Spleen (tissue), 11 donors: ENCODE data around the gene ZC3H13. TPM values are rescaled to one million over a fixed set of nuclear protein-coding genes. Genes with fewer than 3 reads are reported as not detected.

Experiments used
- DNase-seq: peaks from one replicate; pipeline ENCODE4 v3.0.0-alpha.2; 2020
- H3K27ac ChIP-seq, 8 donors: fragments of 200-600 bp; sonication (generic) in 7 of 8; 1 replicate in 4 of 8; 2 replicates in 4 of 8; pipeline versions ENCODE4 v1.5.0 to v1.8.0; 2016 to 2021; ENCODE audit warnings: inconsistent platforms in 4 of 8, mild to moderate bottlenecking in 4 of 8, moderate library complexity in 1 of 8
- H3K27me3 ChIP-seq, 7 donors: fragments of 200-600 bp; sonication (generic) in 6 of 7; replicated peaks in 1 of 7; 1 replicate in 4 of 7; 2 replicates in 3 of 7; pipeline versions ENCODE4 v1.5.0 to v1.8.0; 2016 to 2021; ENCODE audit warnings: inconsistent platforms in 3 of 7, mild to moderate bottlenecking in 1 of 7
- H3K36me3 ChIP-seq, 6 donors: fragments of 200-600 bp; sonication (generic) in 5 of 6; 1 replicate in 4 of 6; 2 replicates in 2 of 6; pipeline versions ENCODE4 v1.5.0 to v1.8.0; 2016 to 2021; ENCODE audit warnings: inconsistent platforms in 2 of 6
- H3K4me1 ChIP-seq, 6 donors: fragments of 200-600 bp; sonication (generic) in 5 of 6; 1 replicate in 3 of 6; 2 replicates in 3 of 6; pipeline versions ENCODE4 v1.5.0 to v1.8.0; 2016 to 2021; ENCODE audit warnings: inconsistent platforms in 3 of 6
- H3K4me3 ChIP-seq, 8 donors: fragments of 200-600 bp; sonication (generic) in 7 of 8; 1 replicate in 4 of 8; 2 replicates in 4 of 8; pipeline versions ENCODE4 v1.5.0 to v1.8.0; 2016 to 2021; ENCODE audit warnings: inconsistent platforms in 4 of 8, mild to moderate bottlenecking in 4 of 8, moderate library complexity in 2 of 8
- H3K9me3 ChIP-seq, 8 donors: fragments of 200-600 bp; sonication (generic) in 7 of 8; 1 replicate in 4 of 8; 2 replicates in 4 of 8; pipeline versions ENCODE4 v1.5.0 to v1.8.0; 2016 to 2021; ENCODE audit warnings: inconsistent platforms in 4 of 8
- POLR2A ChIP-seq, 3 donors: fragments of 450-650 bp; IDR thresholded peaks; one replicate each; pipeline ENCODE4 v1.5.1; 2017; ENCODE audit warnings: antibody characterized with exemption in 3 of 3, mild to moderate bottlenecking in 1 of 3
- POLR2AphosphoS5 ChIP-seq, 3 donors: sonication (generic); formaldehyde crosslinking; IDR thresholded peaks; one replicate each; pipeline ENCODE4 v1.5.1; 2017; ENCODE audit warnings: antibody characterized with exemption in 3 of 3
- WGBS, 5 donors: extraction: QIAGEN DNeasy Blood & Tissue Kit in 3 of 5; methylation state at CpG; one replicate each; pipeline versions ENCODE4 v1.1.5 to v1.1.7; 2013 to 2018; 5-methylcytosine and 5-hydroxymethylcytosine counted together
- intact Hi-C: fragments of 100-400 bp; cut with DNase I; formaldehyde crosslinking; loops from one replicate; pipeline ENCODE4 v1.15.0; 2023; ENCODE audit warnings: low total_unique reads
- polyA plus RNA-seq, 3 donors: library from polyadenylated mRNA; stranded (reverse); fragments of 200-250 nt; gene quantifications; one replicate each; pipeline ENCODE4 v1.2.1, GENCODE V29; 2013
- total RNA-seq, 7 donors: library from RNA; depleted of rRNA in 3 of 7; stranded (reverse); fragments of >200 nt in 3 of 7; fragmentation: NEBNext Ultra II Directional in 4 of 7; extraction: Animal tissue kit (Norgen Biotek cat#: 25700) in 4 of 7; gene quantifications; one replicate each; pipeline versions ENCODE4 v1.1.0 to v1.2.1, GENCODE V29; 2016 to 2021
- TF ChIP-seq, protein P1 (sequence below), 11 experiments: fragments of 200-600 bp in 7 of 11; fragments of 450-650 bp in 4 of 11; sonication (generic) in 4 of 11; IDR thresholded peaks in 8 of 11; conservative IDR thresholded peaks in 3 of 11; 1 replicate in 7 of 11; 2 replicates in 4 of 11; pipeline versions ENCODE4 v1.4.0 to v1.8.0; 2016 to 2021; ENCODE audit warnings: antibody characterized with exemption in 11 of 11, inconsistent platforms in 4 of 11, mild to moderate bottlenecking in 1 of 11
- donor health status: healthy with polysubstance abuse.
- donor health status: DM: no; HTN: no; CAD: no; lungs with moderate emphysema.
- donor health status: DM: no; HTN: no; CAD: no.
- donor health status: Bipolar disorder and iron deficiency.
- donor health status: healthy.
- donor health status: DM: no; HTN: no; CAD: no.
- donor health status: DM: yes; HTN: yes; CAD: no.

The ZC3H13 gene
- total and polyA plus RNA-seq, 10 donors: 7.9 to 61.2 (median 33.1) TPM

DNA sequence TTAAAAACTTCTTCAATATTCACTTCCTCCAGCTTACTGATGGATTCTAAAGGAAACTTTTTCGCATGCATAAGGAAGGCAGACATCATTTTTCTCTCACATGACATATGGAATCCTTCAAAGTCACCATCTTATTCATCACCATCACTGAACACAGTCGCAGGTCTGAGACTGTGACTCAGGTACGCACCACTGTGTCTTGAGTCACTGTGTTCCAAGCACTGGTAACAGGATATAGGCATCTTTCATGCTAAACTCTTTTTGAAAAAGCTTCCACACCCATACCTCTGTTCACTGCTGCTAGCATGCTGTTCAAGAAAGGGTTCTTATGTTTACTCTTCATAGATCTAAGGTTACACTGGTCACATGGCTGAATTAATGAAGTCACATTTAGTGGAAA, 133.9 kb downstream of the ZC3H13 start:
- DNase-seq: no peak
- H3K4me1 ChIP-seq: no peaks in the 10 kb centered on the region
- H3K27ac ChIP-seq: no peak overlapping the region
- TF ChIP-seq POLR2AphosphoS5 (IDR thresholded peaks at IDR 0.05) (no peak), POLR2A (IDR thresholded peaks at IDR 0.05) (no peak)
- TF ChIP-seq, protein P1, sequence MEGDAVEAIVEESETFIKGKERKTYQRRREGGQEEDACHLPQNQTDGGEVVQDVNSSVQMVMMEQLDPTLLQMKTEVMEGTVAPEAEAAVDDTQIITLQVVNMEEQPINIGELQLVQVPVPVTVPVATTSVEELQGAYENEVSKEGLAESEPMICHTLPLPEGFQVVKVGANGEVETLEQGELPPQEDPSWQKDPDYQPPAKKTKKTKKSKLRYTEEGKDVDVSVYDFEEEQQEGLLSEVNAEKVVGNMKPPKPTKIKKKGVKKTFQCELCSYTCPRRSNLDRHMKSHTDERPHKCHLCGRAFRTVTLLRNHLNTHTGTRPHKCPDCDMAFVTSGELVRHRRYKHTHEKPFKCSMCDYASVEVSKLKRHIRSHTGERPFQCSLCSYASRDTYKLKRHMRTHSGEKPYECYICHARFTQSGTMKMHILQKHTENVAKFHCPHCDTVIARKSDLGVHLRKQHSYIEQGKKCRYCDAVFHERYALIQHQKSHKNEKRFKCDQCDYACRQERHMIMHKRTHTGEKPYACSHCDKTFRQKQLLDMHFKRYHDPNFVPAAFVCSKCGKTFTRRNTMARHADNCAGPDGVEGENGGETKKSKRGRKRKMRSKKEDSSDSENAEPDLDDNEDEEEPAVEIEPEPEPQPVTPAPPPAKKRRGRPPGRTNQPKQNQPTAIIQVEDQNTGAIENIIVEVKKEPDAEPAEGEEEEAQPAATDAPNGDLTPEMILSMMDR (IDR thresholded peaks at IDR 0.05 in 8 of 11, conservative IDR thresholded peaks at IDR 0.05 in 3 of 11): no peak
- H3K36me3 ChIP-seq: no peaks in the 10 kb centered on the region
- no peaks in the 10 kb centered on the region for H3K9me3 ChIP-seq
- H3K27me3 ChIP-seq: no peaks in the 10 kb centered on the region
- H3K4me3 ChIP-seq: no peak overlapping the region
- intact Hi-C loops: no loop called here
- 80 to 90% (median 86%) methylated on average over 3 of the region's 3 CpGs for whole genome bisulfite sequencing, 5 donors

DNA sequence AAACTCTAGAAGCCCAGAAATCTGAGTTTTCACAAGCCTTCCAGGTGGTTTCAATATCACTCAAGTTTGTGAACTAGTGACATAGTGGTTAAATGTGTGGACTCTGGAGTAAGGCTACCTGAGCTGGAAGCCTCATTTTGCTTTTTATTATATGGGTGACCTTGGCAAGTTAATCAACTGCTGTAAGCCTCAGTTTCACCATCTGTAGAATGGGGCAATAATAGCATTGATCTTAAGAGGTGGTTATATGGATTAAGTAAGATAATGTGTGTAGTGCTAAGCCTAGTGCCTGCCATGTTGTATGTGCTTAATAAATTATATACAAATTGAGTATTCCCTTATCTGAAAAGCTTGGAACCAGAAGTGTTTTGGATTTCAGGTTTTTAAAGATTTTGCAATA, 135.5 kb downstream of the ZC3H13 start:
- H3K4me1 ChIP-seq: no peaks in the 10 kb centered on the region
- H3K27me3 ChIP-seq: no peaks in the 10 kb centered on the region
- no peak overlapping the region for H3K27ac ChIP-seq
- no peaks in the 10 kb centered on the region for H3K9me3 ChIP-seq
- TF ChIP-seq POLR2AphosphoS5 (IDR thresholded peaks at IDR 0.05) (no peak), POLR2A (IDR thresholded peaks at IDR 0.05) (no peak)
- TF ChIP-seq, protein P1 (IDR thresholded peaks at IDR 0.05 in 8 of 11, conservative IDR thresholded peaks at IDR 0.05 in 3 of 11): no peak
- no peak for DNase-seq
- intact Hi-C loops: no loop called here
- H3K36me3 ChIP-seq: no peaks in the 10 kb centered on the region
- no peak overlapping the region for H3K4me3 ChIP-seq

DNA sequence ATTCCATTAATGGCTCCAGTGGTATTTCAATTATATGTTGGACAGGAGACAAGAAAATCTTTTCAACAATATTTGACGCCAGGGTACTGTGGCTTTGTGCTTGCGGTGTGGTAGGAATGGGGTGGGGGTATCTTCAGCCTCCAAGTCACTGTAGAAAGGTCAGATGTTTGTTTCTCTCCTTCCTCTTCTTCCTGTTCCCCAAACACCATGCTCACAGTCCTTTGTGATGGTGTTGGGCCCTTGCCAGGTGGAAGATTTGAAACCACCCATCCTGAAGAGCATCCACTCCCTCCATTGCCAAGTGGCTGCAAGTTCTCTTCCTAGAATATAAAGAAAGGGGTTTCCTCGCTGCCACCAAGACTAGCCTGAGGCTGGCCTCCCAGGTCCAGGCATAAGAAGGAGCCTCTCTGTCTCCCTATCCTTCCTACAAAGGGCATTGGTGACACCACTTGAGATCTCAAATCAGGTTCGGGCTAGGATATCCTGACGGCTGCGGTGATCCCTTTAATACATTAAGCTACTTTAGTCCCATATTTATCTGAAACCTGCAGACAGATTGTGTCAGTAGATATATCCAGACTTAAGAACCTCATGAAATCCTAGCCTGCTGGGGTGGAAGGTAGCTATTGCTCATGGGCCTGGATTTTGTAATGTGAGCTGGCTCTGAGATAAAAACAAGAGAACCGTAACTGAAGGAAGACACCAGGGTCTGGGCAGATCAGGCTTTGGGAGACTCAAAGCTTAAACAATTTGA, 136.7 kb downstream of the ZC3H13 start:
- H3K27me3 ChIP-seq: no peaks in the 10 kb centered on the region
- no peak for DNase-seq
- TF ChIP-seq, protein P1 (IDR thresholded peaks at IDR 0.05 in 8 of 11, conservative IDR thresholded peaks at IDR 0.05 in 3 of 11): no peak
- no peak for TF ChIP-seq POLR2AphosphoS5 (IDR thresholded peaks at IDR 0.05)
- H3K36me3 ChIP-seq: no peaks in the 10 kb centered on the region
- intact Hi-C loops: no loop called here
- H3K9me3 ChIP-seq: no peaks in the 10 kb centered on the region
- H3K27ac ChIP-seq: no peak overlapping the region
- WGBS, 5 donors: 73 to 82% (median 76%) methylated on average over 7 of the region's 7 CpGs
- H3K4me1 ChIP-seq: no peaks in the 10 kb centered on the region
- H3K4me3 ChIP-seq: no peak overlapping the region

DNA sequence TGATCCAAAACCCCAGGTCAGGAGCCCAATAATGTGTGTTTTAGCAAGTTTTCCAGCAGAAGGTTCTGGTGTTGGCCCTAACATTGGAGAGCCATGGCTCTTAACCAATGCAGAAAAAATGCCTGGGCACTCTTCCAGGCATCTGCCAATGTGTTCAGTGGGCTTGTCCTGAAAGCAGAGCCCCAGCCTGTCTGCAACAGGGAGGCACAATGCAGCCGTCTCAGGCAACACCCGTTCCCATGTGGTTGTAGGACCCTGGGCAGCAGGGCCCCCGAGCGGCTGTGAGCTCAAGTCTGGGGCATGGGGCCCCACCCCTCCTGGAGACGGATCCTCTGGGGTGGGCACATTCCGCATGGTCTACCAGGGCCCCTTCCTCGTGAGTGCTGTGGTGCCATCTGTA, 142.9 kb downstream of the ZC3H13 start:
- DNase-seq: no peak
- 67 to 91% (median 72%) methylated on average over 7 of the region's 7 CpGs for WGBS, 5 donors
- TF ChIP-seq POLR2AphosphoS5 (IDR thresholded peaks at IDR 0.05): no peak
- Histone ChIP-seq H3K36me3 (no peaks in the 10 kb centered on the region), H3K9me3 (no peaks in the 10 kb centered on the region), H3K27ac (no peak overlapping the region), H3K4me3 (no peak overlapping the region), H3K27me3 (peaks cover 0 to 3% (median 0%) of the 10 kb centered on the region in 7 donors), H3K4me1 (no peaks in the 10 kb centered on the region)
- intact Hi-C loops: no loop called here
